Mesenchymal stem cell (in vitro differentiated cells and primary cell): Measurements from ENCODE around the gene TTC21A.

ENCODE experiments used
- DNase-seq: peaks from one replicate; pipeline ENCODE4 v3.0.0-alpha.2; 2013
- H2AFZ ChIP-seq: one replicate; pipeline ENCODE4 v1.6.1; 2013; ENCODE audit warnings: low read depth, mild to moderate bottlenecking, control low read depth, inconsistent platforms, low read length, moderate library complexity
- H2AK5ac ChIP-seq: 2 replicates; pipeline ENCODE4 v1.6.1; 2013; ENCODE audit warnings: low read length, moderate library complexity, mild to moderate bottlenecking, inconsistent platforms; ENCODE audit not compliant: severe bottlenecking
- H2BK120ac ChIP-seq: one replicate; pipeline ENCODE4 v1.6.1; 2013; ENCODE audit warnings: low read depth, mild to moderate bottlenecking, inconsistent platforms, low read length, moderate library complexity
- H2BK12ac ChIP-seq, 2 experiments: one replicate each; pipeline ENCODE4 v1.6.1; 2013; ENCODE audit warnings: inconsistent platforms in 2 of 2, low read length in 2 of 2, mild to moderate bottlenecking in 2 of 2, moderate library complexity in 2 of 2, control low read depth in 1 of 2
- H2BK15ac ChIP-seq: one replicate; pipeline ENCODE4 v1.6.1; 2013; ENCODE audit warnings: mild to moderate bottlenecking, low read depth, inconsistent platforms; ENCODE audit not compliant: poor library complexity, severe bottlenecking
- H2BK5ac ChIP-seq: 2 replicates; pipeline ENCODE4 v1.6.1; 2013; ENCODE audit warnings: low read depth, mild to moderate bottlenecking, low read length, control low read depth, inconsistent platforms; ENCODE audit not compliant: poor library complexity, severe bottlenecking
- H3K14ac ChIP-seq, 2 experiments: one replicate each; pipeline ENCODE4 v1.6.1; 2013; ENCODE audit warnings: inconsistent platforms in 2 of 2, low read length in 2 of 2, control low read depth in 1 of 2, mild to moderate bottlenecking in 1 of 2, moderate library complexity in 1 of 2
- H3K18ac ChIP-seq, 2 experiments: one replicate each; pipeline ENCODE4 v1.6.1; 2013; ENCODE audit warnings: inconsistent platforms in 2 of 2, low read length in 2 of 2, control low read depth in 1 of 2, low read depth in 1 of 2, mild to moderate bottlenecking in 1 of 2
- H3K23ac ChIP-seq, 2 experiments: one replicate each; pipeline ENCODE4 v1.6.1; 2013; ENCODE audit warnings: inconsistent platforms in 2 of 2, low read length in 2 of 2, mild to moderate bottlenecking in 2 of 2, moderate library complexity in 2 of 2, control low read depth in 1 of 2
- H3K27ac ChIP-seq: 2 replicates; pipeline ENCODE4 v1.5.1; 2013; ENCODE audit warnings: mild to moderate bottlenecking, moderate library complexity, low read length, control low read depth, inconsistent platforms; ENCODE audit not compliant: poor library complexity, severe bottlenecking
- H3K27me3 ChIP-seq, 2 experiments: 2 replicates each; pipeline versions ENCODE4 v1.6.1 to v1.7.0; 2013; ENCODE audit warnings: low read length in 2 of 2, mild to moderate bottlenecking in 2 of 2, moderate library complexity in 2 of 2, control low read depth in 1 of 2, inconsistent platforms in 1 of 2; ENCODE audit not compliant: control insufficient read depth in 1 of 2, insufficient read depth in 1 of 2
- H3K36me3 ChIP-seq, 2 experiments: 2 replicates each; pipeline versions ENCODE4 v1.6.1 to v1.7.0; 2013; ENCODE audit warnings: low read length in 2 of 2, control low read depth in 1 of 2, inconsistent platforms in 1 of 2, low read depth in 1 of 2, mild to moderate bottlenecking in 1 of 2; ENCODE audit not compliant: insufficient read depth in 2 of 2, control insufficient read depth in 1 of 2
- H3K4ac ChIP-seq, 2 experiments: one replicate each; pipeline ENCODE4 v1.6.1; 2013; ENCODE audit warnings: inconsistent platforms in 2 of 2, low read length in 2 of 2, mild to moderate bottlenecking in 2 of 2, moderate library complexity in 2 of 2, control low read depth in 1 of 2, low read depth in 1 of 2
- H3K4me1 ChIP-seq: 2 replicates; pipeline ENCODE4 v1.6.1; 2013; ENCODE audit warnings: low read depth, low read length, control low read depth; ENCODE audit not compliant: control insufficient read depth, insufficient read depth
- H3K4me2 ChIP-seq: 2 replicates; pipeline ENCODE4 v1.6.1; 2013; ENCODE audit warnings: low read length, mild to moderate bottlenecking, inconsistent platforms; ENCODE audit not compliant: poor library complexity, severe bottlenecking
- H3K4me3 ChIP-seq, 2 experiments: 2 replicates each; pipeline versions ENCODE4 v1.5.1 to v1.7.0; 2013; ENCODE audit warnings: low read length in 2 of 2, mild to moderate bottlenecking in 2 of 2, control low read depth in 1 of 2, low read depth in 1 of 2; ENCODE audit not compliant: insufficient read depth in 1 of 2
- H3K79me1 ChIP-seq: replicated peaks from 2 replicates; pipeline ENCODE4 v1.6.1; 2013; ENCODE audit warnings: mild to moderate bottlenecking, control low read depth, low read length, inconsistent platforms; ENCODE audit not compliant: poor library complexity, severe bottlenecking
- H3K9ac ChIP-seq: 2 replicates; pipeline ENCODE4 v1.7.0; 2013; ENCODE audit warnings: mild to moderate bottlenecking, low read length, moderate library complexity
- H3K9me3 ChIP-seq: 2 replicates; pipeline ENCODE4 v1.7.0; 2013; ENCODE audit warnings: mild to moderate bottlenecking, low read length; ENCODE audit not compliant: control insufficient read depth
- H4K8ac ChIP-seq: one replicate; pipeline ENCODE4 v1.6.1; 2013; ENCODE audit warnings: inconsistent platforms, mild to moderate bottlenecking, low read length, moderate library complexity
- H4K91ac ChIP-seq: one replicate; pipeline ENCODE4 v1.6.1; 2013; ENCODE audit warnings: mild to moderate bottlenecking, low read length, inconsistent platforms
- WGBS: methylation state at CpG from one replicate; pipeline ENCODE4 v1.1.7; 2013; ENCODE audit warnings: mixed read lengths; 5-methylcytosine and 5-hydroxymethylcytosine counted together

TTC21A gene

GRCh38 chr3:39068556-39068955 lies 38.9 kb upstream of the TTC21A start:
- Histone ChIP-seq H4K8ac (no peak overlapping the region), H3K4me2 (no peak overlapping the region), H3K27ac (no peak overlapping the region), H2AFZ (no peak overlapping the region), H2BK5ac (no peak overlapping the region), H3K4me1 (peaks cover 6% of the 10 kb centered on the region), H3K9ac (no peak overlapping the region), H3K4ac (no peak overlapping the region), H3K79me1 (peaks cover 14% of the 10 kb centered on the region), H3K27me3 (no peaks in the 10 kb centered on the region), H3K14ac (no peak overlapping the region), H3K9me3 (no peaks in the 10 kb centered on the region), H2AK5ac (no peak overlapping the region), H3K4me3 (no peak overlapping the region), H2BK12ac (no peak overlapping the region), H3K23ac (no peak overlapping the region), H3K18ac (no peak overlapping the region), H4K91ac (no peak overlapping the region), H2BK120ac (no peak overlapping the region), H3K36me3 (peaks cover 4 to 76% of the 10 kb centered on the region in 2 experiments), H2BK15ac (no peak overlapping the region)
- 100% methylated on average over 2 of the region's 3 CpGs for WGBS
- DNase-seq = no peak

GRCh38 chr3:39075910-39076309 lies 31.6 kb upstream of the TTC21A start:
- no peak overlapping the region for H2AK5ac ChIP-seq
- no peak overlapping the region for H2BK120ac ChIP-seq
- H3K27ac ChIP-seq = no peak overlapping the region

GRCh38 chr3:39079530-39079929 lies 27.9 kb upstream of the TTC21A start:
- no peaks in the 10 kb centered on the region for H3K27me3 ChIP-seq
- H3K36me3 ChIP-seq = peaks cover 12 to 77% of the 10 kb centered on the region in 2 experiments
- no peak overlapping the region for H2BK15ac ChIP-seq
- no peak overlapping the region for H2AFZ ChIP-seq
- no peaks in the 10 kb centered on the region for H3K9me3 ChIP-seq
- no peak overlapping the region for H3K18ac ChIP-seq
- no peak overlapping the region for H3K9ac ChIP-seq
- no peak overlapping the region for H3K4me2 ChIP-seq
- H4K8ac ChIP-seq = no peak overlapping the region
- no peak overlapping the region for H3K4ac ChIP-seq
- peaks cover 1% of the 10 kb centered on the region for H3K79me1 ChIP-seq
- no peak for DNase-seq
- H2BK5ac ChIP-seq = no peak overlapping the region
- H2BK12ac ChIP-seq = no peak overlapping the region
- no peak overlapping the region for H3K23ac ChIP-seq
- no peaks in the 10 kb centered on the region for H3K4me1 ChIP-seq
- H2BK120ac ChIP-seq = no peak overlapping the region
- H4K91ac ChIP-seq = no peak overlapping the region
- H3K27ac ChIP-seq = no peak overlapping the region
- H3K4me3 ChIP-seq = no peak overlapping the region
- no peak overlapping the region for H2AK5ac ChIP-seq
- no peak overlapping the region for H3K14ac ChIP-seq

More at GRCh38 chr3:39075910-39076309, 31.6 kb upstream of the TTC21A start:
- Histone ChIP-seq H3K4ac (no peak overlapping the region), H3K36me3 (peaks cover 10 to 94% of the 10 kb centered on the region in 2 experiments), H2AFZ (no peak overlapping the region), H2BK15ac (no peak overlapping the region), H3K79me1 (peaks cover 5% of the 10 kb centered on the region), H3K4me2 (no peak overlapping the region), H4K8ac (no peak overlapping the region), H4K91ac (no peak overlapping the region), H2BK5ac (no peak overlapping the region), H3K23ac (no peak overlapping the region), H3K4me1 (no peaks in the 10 kb centered on the region), H3K18ac (no peak overlapping the region), H3K27me3 (no peaks in the 10 kb centered on the region), H3K4me3 (no peak overlapping the region), H3K9ac (no peak overlapping the region), H2BK12ac (no peak overlapping the region), H3K9me3 (no peaks in the 10 kb centered on the region), H3K14ac (no peak overlapping the region)
- 96% methylated on average over 10 of the region's 10 CpGs for WGBS
- no peak for DNase-seq

- Histone ChIP-seq H4K8ac (no peak overlapping the region), H4K91ac (no peak overlapping the region), H3K23ac (no peak overlapping the region), H2AFZ (no peak overlapping the region), H3K36me3 (peaks cover 11 to 75% of the 10 kb centered on the region in 2 experiments), H2BK120ac (no peak overlapping the region), H3K18ac (no peak overlapping the region), H3K4me3 (no peak overlapping the region), H2BK15ac (no peak overlapping the region), H2BK12ac (no peak overlapping the region), H2AK5ac (no peak overlapping the region), H3K4me1 (no peaks in the 10 kb centered on the region), H2BK5ac (no peak overlapping the region), H3K27me3 (no peaks in the 10 kb centered on the region), H3K4ac (no peak overlapping the region), H3K9me3 (no peaks in the 10 kb centered on the region), H3K27ac (no peak overlapping the region), H3K4me2 (no peak overlapping the region), H3K79me1 (peaks cover 1% of the 10 kb centered on the region), H3K9ac (no peak overlapping the region), H3K14ac (no peak overlapping the region)
- no peak for DNase-seq
Measured at GRCh38 chr3:39080026-39080425, 27.5 kb upstream of the TTC21A start.
